HG02610 (cell line): ENCODE data around the gene MEX3D.
"Not testable (repeated sequence)": the region's sequence is repeated elsewhere in the genome, so short reads cannot be mapped to it uniquely, and the experiment has no call there.

Experiments
- ATAC-seq: cut with Tn5 transposase; IDR thresholded peaks from one replicate; pipeline ENCODE4 v1.9.1; 2021; ENCODE audit warnings: mild to moderate bottlenecking, moderate library complexity; ENCODE audit not compliant: unreplicated experiment

Gene MEX3D

GRCh38 chr19:1540365-1540925, 27.7 kb downstream of the MEX3D start:
- ATAC-seq, result no peak

- ATAC-seq, result not testable (repeated sequence)
Observed at GRCh38 chr19:1539749-1540148, 28.4 kb downstream of the MEX3D start.

DNA sequence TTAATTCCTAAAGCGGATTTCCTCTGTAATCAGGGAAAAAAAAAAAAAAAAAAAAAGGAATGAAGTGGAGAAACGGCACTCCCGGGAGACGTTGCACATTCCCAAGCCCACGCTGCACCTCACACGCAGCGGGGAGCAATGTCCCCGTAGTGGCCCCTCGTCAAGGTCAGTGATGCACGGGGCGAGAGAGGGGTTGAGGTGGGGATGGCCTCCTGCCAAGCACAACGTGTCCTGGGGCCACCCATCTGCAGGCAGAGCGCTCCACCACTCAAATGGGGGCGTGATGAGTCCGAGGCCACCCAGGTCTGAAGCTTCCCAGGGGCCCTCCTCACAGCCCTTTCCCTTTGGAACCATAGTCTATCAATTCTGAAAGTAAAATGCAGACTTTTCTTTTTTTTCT, 29.1 kb downstream of the MEX3D start:
- no peak for ATAC-seq

GRCh38 chr19:1535699-1536098, 32.4 kb downstream of the MEX3D start:
- not testable (repeated sequence) for ATAC-seq

DNA sequence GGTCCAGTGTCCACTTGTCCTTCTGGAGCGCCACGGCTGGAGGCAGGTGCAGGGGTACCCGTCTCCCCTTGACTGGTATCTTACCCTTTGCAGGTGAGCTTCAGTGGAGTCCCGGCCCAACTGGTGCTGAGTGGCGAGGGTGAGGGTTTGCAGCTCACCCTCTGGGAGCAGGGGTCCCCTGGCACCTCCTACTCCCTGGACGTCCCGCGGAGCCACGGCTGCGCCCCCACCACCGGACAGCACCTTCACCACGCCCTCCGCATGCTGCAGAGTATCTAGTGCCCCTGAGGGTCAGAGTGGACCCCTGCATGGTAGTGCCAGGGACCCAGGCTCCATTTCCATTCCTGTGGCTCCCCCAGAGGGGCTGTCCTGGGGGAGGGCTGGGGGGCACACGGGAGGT, 33.2 kb downstream of the MEX3D start:
- no peak for ATAC-seq

DNA sequence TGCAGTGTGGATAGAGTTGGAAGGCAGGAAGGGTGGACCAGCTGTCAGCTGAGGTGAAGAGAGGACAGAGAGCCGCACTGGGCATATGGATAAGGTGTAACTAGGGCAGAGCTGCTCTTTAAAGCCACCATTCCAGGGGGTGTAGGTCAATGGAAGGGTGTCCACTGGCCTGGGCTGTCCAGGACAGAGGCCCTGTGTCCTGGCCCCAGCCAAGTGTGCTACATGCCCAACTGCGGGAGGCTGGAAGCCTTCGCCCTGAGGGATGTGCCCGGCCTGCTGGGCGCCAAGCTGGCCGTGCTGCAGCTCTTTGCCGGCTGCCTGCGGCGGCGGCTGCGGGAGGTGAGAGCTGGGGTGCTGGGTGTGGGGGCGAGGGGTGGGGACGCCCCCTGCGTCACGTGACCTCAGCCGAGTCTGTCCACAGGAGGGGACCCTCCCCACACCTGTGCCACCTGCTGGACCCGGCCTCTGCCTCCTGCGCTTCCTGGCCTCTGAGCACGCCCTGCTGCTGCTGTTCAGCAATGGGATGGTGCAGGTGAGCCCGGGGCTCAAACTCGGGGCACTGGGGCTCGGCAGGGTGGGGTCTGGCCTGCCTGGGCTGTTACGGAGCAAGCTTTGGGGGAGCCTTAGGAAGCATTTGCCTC, 34.5 kb downstream of the MEX3D start:
- ATAC-seq, result no peak

- ATAC-seq, result no peak
Observed at GRCh38 chr19:1532003-1532402, 36.1 kb downstream of the MEX3D start.

DNA sequence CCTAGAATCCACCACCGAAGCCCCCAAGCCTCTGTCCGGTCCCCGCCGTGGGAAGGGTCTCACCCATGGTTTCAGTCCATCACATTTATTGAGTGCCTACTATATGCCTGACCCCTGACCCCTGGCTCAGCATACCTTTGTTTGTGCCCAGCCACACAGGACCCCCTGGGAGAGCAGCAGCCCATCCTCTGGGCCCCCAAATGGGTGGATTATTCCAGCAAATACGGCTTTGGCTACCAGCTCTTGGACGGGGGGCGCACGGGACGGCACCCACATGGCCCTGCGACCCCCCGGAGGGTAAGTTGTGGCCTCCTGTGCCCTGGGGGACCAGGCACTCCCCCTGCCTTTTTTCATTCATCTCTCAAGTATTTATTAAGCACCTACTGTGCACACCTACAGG, 36.5 kb downstream of the MEX3D start:
- no peak for ATAC-seq

DNA sequence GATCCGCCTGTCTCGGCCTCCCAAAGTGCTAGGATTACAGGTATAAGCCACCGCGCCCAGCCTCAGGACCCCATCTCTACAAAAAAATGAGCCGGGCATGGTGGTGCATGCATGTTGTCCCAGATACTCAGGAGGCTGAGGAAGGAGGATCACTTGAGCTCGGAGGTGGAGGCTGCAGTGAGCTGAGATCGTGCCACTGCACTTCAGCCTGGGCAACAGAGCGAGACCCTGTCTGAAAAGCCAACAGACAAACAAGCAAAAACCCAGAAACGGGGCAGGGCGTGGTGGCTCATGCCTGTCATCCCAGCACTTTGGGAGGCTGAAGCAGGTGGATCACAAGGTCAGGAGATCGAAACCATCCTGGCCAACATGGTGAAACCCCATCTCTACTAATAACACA, 37.3 kb downstream of the MEX3D start:
- ATAC-seq, result not testable (repeated sequence)

DNA sequence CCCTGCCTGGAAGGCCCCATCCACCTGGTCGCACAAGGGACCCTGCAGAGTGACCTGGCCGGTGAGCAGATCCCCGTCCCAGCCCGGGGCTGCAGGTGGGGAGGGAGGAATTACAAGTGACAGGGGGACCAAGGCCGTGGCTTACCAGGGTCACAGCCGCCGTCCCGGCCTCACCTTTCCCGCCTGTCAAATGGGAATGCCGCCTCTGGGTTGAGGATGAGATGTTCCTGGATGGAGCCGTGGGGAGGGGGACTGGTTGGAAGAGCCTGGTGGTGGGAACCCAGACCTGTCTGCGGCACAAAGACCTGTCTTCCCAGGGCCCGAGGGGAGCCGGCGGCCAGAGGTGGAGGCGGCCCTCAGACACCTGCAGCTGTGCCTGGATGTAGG, 38.7 kb downstream of the MEX3D start:
- no peak for ATAC-seq

DNA sequence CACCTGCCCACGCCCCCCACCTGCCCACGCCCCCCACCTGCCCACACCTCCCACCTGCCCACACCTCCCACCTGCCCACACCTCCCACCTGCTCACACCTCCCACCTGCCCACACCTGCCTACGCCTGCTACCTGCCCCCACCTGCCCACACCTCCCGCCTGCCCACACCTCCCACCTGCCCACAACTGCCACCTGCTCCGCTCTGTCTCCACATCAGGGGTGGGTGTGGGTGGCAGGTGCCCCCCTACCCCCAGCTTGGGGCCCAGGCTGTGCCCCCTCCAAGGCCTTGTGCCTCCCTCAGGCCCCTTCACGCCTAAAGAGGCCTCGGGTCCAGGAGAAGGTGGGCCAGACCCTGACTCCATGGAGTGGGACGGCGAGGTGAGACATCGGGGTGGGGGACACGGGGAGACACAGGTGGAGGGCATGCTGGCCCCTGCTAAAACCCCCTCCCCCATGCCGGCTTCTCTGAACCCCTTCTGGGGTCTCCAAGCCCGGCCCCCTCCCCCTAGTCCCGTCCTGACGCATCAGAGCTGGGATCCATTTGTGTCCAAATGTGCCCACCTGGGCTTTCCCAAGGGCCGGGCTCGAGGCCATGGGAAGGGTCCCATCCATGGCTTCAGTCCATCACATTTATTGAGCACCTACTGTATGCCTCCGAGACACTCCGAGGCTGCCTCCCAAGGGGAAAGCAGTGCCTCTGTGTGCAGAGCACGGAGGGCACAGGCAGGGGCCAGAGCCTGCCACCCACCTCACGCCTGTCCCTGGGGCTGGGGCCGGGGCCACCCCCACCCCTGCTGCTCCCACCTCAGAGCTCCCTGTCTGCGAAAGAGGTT, 39.3 kb downstream of the MEX3D start:
- no peak for ATAC-seq

- ATAC-seq, result no peak
Observed at GRCh38 chr19:1527650-1528309, 40.3 kb downstream of the MEX3D start.

DNA sequence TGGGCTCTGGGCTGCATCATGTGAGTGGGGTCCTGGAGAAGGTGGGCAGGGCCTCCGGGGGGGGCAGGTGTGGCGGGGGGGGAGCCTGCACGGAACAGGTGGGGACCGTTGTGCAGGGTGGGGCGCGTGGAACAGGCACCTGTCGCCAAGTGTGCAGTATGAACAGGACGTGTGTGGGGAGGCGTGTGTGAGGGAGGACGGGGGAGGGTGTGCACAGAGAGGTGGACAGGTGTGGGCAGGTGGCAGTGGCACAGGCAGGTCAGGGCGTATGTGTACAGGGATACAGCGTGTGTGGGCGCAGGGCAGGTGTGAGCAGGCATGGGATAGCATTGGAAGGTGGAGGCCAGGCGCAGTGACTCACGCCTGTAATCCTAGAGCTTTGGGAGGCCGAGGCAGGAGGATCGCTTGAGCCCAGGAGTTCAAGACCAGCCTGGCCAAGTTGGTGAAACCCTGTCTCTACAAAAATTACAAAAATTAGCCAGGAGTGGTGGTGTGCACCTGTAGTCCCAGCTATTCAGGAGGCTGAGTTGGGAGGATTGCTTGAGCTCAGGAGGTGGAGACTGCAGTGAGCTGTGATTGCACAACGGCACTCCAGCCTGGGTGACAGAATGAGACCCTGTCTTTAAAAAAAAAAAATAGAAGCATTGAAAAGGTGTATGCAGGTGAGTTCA, 41.0 kb downstream of the MEX3D start:
- ATAC-seq, result no peak

GRCh38 chr19:1526066-1526778, 41.9 kb downstream of the MEX3D start:
- no peak for ATAC-seq

GRCh38 chr19:1525343-1525742, 42.8 kb downstream of the MEX3D start:
- ATAC-seq, result no peak

- ATAC-seq, result no peak
Observed at GRCh38 chr19:1524972-1525325, 43.2 kb downstream of the MEX3D start.

DNA sequence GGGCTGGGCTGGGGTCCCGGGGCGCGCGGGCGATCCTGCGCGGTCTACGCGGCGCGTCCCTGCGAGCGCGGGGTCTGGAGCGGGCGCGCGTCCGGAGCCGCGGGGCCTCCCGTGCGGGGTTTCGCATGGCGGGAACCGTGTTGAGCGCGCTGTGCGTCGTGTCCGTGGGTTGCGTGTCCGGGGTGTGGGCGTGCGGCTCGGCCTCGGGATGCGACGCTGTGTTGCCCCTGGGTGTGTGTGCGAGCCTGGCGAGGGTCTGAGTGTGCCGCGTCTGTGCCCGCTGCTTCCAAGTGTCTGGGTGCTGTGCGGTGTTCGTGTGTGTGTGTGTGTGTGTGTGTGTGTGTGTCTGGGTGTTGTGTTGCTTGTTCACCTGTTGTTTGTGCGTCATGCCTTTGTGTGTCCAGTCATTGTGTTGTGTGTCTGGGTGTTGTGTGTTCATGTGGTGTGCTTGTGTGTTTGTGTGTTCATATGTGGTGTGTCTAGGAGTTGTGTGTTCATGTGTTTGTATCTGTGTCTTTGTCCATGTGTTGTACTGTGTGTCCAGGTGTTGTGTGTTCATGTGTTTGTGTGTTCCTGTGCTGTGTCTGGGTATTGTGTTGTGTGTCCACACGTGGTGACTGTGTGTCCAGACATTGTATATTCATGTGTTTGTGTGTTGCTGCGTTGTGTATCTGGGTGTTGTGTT, 43.7 kb downstream of the MEX3D start:
- no peak for ATAC-seq

DNA sequence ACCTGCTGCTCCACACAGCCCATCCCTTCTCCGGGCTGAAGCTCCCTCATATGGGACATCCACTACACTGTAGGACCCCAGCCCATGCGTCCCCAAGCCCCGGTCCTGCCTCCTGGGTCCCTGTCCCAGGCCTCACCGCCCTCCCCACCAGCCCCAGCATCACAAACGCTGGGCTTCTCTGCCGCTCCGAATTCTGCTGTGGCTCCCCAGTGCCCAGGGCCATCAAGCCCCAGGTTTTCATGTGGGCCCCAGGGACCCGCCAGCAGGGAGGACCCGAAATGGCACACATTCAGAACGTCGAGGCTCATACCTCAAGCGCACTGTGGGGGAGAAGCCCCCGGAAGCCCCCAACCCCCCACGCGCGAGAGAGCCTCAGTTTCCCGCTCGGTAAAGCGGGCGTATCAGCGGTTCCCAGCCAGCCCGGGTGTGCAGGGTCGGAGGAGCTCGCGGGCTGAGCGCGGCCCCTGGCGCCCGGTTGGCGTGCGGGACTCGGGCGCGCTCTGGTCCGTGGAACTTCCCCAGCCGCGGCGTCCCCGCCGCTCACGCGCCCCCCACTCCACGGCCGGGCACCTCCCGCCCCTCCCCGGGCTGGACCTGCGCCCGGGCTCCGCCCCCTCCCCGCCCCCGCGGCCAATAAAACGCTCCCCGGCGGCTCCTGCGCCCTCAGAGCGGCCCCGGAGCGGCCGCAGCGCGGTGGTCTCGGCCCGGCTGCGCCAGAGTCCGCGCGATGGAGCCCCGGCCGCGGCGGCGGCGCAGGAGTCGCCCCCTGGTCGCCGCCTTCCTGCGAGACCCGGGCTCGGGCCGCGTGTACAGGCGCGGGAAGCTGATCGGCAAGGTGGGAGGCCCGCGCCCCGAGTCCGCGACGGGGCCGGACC, 44.5 kb downstream of the MEX3D start, which contains the start of gene PLK5:
Gene PLK5 (plus strand): TSS at position 666 of the 875 bp plus-strand sequence. CDS start 2,920 bp downstream, outside the sequence.
- no peak for ATAC-seq

GRCh38 chr19:1522838-1523237, 45.3 kb downstream of the MEX3D start:
- no peak for ATAC-seq
